H9 (cell line): ENCODE measurements around the gene HPRT1. TPM values are rescaled to one million over a fixed set of nuclear protein-coding genes. Genes with fewer than 3 reads are reported as not detected.

ENCODE experiments used
- DNase-seq: peaks from one replicate; pipeline ENCODE4 v3.0.0-alpha.2; 2017
- H2AFZ ChIP-seq: one replicate; pipeline ENCODE4 v1.6.1; 2013; ENCODE audit warnings: mild to moderate bottlenecking, low read length, control low read depth, moderate library complexity
- H2AK5ac ChIP-seq: 2 replicates; pipeline ENCODE4 v1.6.1; 2013; ENCODE audit warnings: low read length, control low read depth, mixed read lengths; ENCODE audit not compliant: insufficient read length
- H2BK120ac ChIP-seq: one replicate; pipeline ENCODE4 v1.6.1; 2013; ENCODE audit warnings: low read depth, mild to moderate bottlenecking, low read length, control low read depth, inconsistent platforms; ENCODE audit not compliant: poor library complexity, severe bottlenecking
- H2BK12ac ChIP-seq: 2 replicates; pipeline ENCODE4 v1.6.1; 2013; ENCODE audit warnings: low read length, control low read depth, mixed read lengths, low read depth; ENCODE audit not compliant: insufficient read length
- H2BK15ac ChIP-seq: 2 replicates; pipeline ENCODE4 v1.6.1; 2013; ENCODE audit warnings: low read depth, low read length, control low read depth
- H2BK20ac ChIP-seq: one replicate; pipeline ENCODE4 v1.6.1; 2013; ENCODE audit warnings: low read depth, mild to moderate bottlenecking, low read length, control low read depth, inconsistent platforms; ENCODE audit not compliant: poor library complexity, severe bottlenecking
- H2BK5ac ChIP-seq: 2 replicates; pipeline ENCODE4 v1.6.1; 2013; ENCODE audit warnings: low read length, control low read depth, mixed read lengths; ENCODE audit not compliant: insufficient read length
- H3K14ac ChIP-seq: 2 replicates; pipeline ENCODE4 v1.6.1; 2013; ENCODE audit warnings: low read length, control low read depth; ENCODE audit not compliant: insufficient read depth
- H3K18ac ChIP-seq: 2 replicates; pipeline ENCODE4 v1.6.1; 2013; ENCODE audit warnings: low read depth, mild to moderate bottlenecking, mixed read lengths, low read length, control low read depth; ENCODE audit not compliant: insufficient read length
- H3K23ac ChIP-seq: 2 replicates; pipeline ENCODE4 v1.6.1; 2013; ENCODE audit warnings: low read length, control low read depth, mixed read lengths, low read depth; ENCODE audit not compliant: insufficient read length
- H3K23me2 ChIP-seq: 2 replicates; pipeline ENCODE4 v1.6.1; 2013; ENCODE audit warnings: low read depth, mild to moderate bottlenecking, mixed read lengths, low read length, control low read depth; ENCODE audit not compliant: insufficient read length, poor library complexity, severe bottlenecking
- H3K27ac ChIP-seq: 2 replicates; pipeline ENCODE4 v1.5.1; 2013; ENCODE audit warnings: low read length, control low read depth, mixed read lengths, low read depth; ENCODE audit not compliant: insufficient read length
- H3K27me3 ChIP-seq: 2 replicates; pipeline ENCODE4 v1.6.1; 2013; ENCODE audit warnings: low read length, control low read depth, inconsistent platforms; ENCODE audit not compliant: insufficient read depth
- H3K4ac ChIP-seq: 2 replicates; pipeline ENCODE4 v1.6.1; 2013; ENCODE audit warnings: low read depth, mild to moderate bottlenecking, control low read depth, inconsistent platforms, low read length, moderate library complexity
- H3K4me1 ChIP-seq: 2 replicates; pipeline ENCODE4 v1.6.1; 2013; ENCODE audit warnings: low read length, control low read depth, inconsistent platforms; ENCODE audit not compliant: insufficient read depth
- H3K4me2 ChIP-seq: 2 replicates; pipeline ENCODE4 v1.6.1; 2013; ENCODE audit warnings: low read length, control low read depth, mixed read lengths; ENCODE audit not compliant: insufficient read length, insufficient read depth
- H3K56ac ChIP-seq: 2 replicates; pipeline ENCODE4 v1.6.1; 2013; ENCODE audit warnings: low read depth, mild to moderate bottlenecking, mixed read lengths, low read length, control low read depth; ENCODE audit not compliant: insufficient read length
- H3K79me1 ChIP-seq: 2 replicates; pipeline ENCODE4 v1.6.1; 2013; ENCODE audit warnings: low read depth, mild to moderate bottlenecking, moderate library complexity, low read length, control low read depth, inconsistent platforms; ENCODE audit not compliant: insufficient read depth, poor library complexity, severe bottlenecking
- H3K79me2 ChIP-seq: 2 replicates; pipeline ENCODE4 v1.6.1; 2013; ENCODE audit warnings: low read length, control low read depth, inconsistent platforms; ENCODE audit not compliant: insufficient read depth
- H3K9ac ChIP-seq: 2 replicates; pipeline ENCODE4 v1.6.1; 2013; ENCODE audit warnings: low read length, control low read depth, mixed read lengths; ENCODE audit not compliant: insufficient read length; ENCODE audit errors: extremely low read depth
- H3K9me3 ChIP-seq: one replicate; pipeline ENCODE4 v1.6.1; 2013; ENCODE audit warnings: low read depth, low read length, inconsistent platforms; ENCODE audit not compliant: control insufficient read depth
- H3T11ph ChIP-seq: one replicate; pipeline ENCODE4 v1.6.1; 2013; ENCODE audit warnings: mild to moderate bottlenecking, low read length, control low read depth, inconsistent platforms
- H4K20me1 ChIP-seq: one replicate; pipeline ENCODE4 v1.6.1; 2013; ENCODE audit not compliant: control insufficient read depth, insufficient read length, insufficient read depth
- H4K5ac ChIP-seq: 2 replicates; pipeline ENCODE4 v1.6.1; 2013; ENCODE audit warnings: low read depth, mild to moderate bottlenecking, mixed read lengths, low read length, control low read depth; ENCODE audit not compliant: insufficient read length
- H4K8ac ChIP-seq: replicated peaks from 2 replicates; pipeline ENCODE4 v1.6.1; 2013; ENCODE audit warnings: low read length, control low read depth, mixed read lengths, low read depth; ENCODE audit not compliant: insufficient read length
- H4K91ac ChIP-seq: 2 replicates; pipeline ENCODE4 v1.6.1; 2013; ENCODE audit warnings: low read depth, mild to moderate bottlenecking, moderate library complexity, mixed read lengths, low read length, control low read depth; ENCODE audit not compliant: insufficient read length
- H3K27ac Mint-ChIP-seq, 3 experiments: 2 replicates in 2 of 3; 3 replicates in 1 of 3; pipeline ENCODE4 v1.8.0; 2020 to 2021; ENCODE audit warnings: mixed read lengths in 3 of 3, mild to moderate bottlenecking in 1 of 3, moderate library complexity in 1 of 3
- H3K27me3 Mint-ChIP-seq: 2 replicates; pipeline ENCODE4 v1.8.0; 2021; ENCODE audit warnings: low read depth, mild to moderate bottlenecking, moderate library complexity, mixed read lengths
- H3K36me3 Mint-ChIP-seq, 3 experiments: 2 replicates in 2 of 3; 3 replicates in 1 of 3; pipeline ENCODE4 v1.8.0; 2020 to 2021; ENCODE audit warnings: low read depth in 3 of 3, mixed read lengths in 3 of 3; ENCODE audit not compliant: insufficient read depth in 1 of 3
- H3K4me1 Mint-ChIP-seq, 2 experiments: 2 replicates each; pipeline ENCODE4 v1.8.0; 2020; ENCODE audit warnings: mixed read lengths in 2 of 2
- H3K4me3 Mint-ChIP-seq, 2 experiments: 2 replicates in 1 of 2; 3 replicates in 1 of 2; pipeline ENCODE4 v1.8.0; 2020 to 2021; ENCODE audit warnings: mild to moderate bottlenecking in 2 of 2, mixed read lengths in 2 of 2, moderate library complexity in 1 of 2
- H3K9me3 Mint-ChIP-seq, 2 experiments: 2 replicates in 1 of 2; 3 replicates in 1 of 2; pipeline ENCODE4 v1.8.0; 2020; ENCODE audit warnings: mild to moderate bottlenecking in 2 of 2, mixed read lengths in 2 of 2, moderate library complexity in 1 of 2
- CTCF ChIP-seq: fragments of 200-600 bp; sonication (generic); conservative IDR thresholded peaks from 3 replicates; pipeline ENCODE4 v1.8.0; 2021; ENCODE audit warnings: antibody characterized with exemption, mild to moderate bottlenecking
- WGBS: extraction: QIAGEN DNeasy Blood & Tissue Kit; methylation state at CpG from one replicate; pipeline ENCODE4 v1.1.7; 2013; ENCODE audit warnings: missing lambda C conversion rate, low lambda C conversion rate, mixed read lengths; ENCODE audit not compliant: insufficient read length; ENCODE audit errors: extremely low coverage; 5-methylcytosine and 5-hydroxymethylcytosine counted together
- total RNA-seq: library from RNA; stranded (reverse); gene quantifications from 2 replicates; pipeline ENCODE4 v1.2.1, GENCODE V29; 2021

HPRT1 gene
- total RNA-seq, 1 experiment from 2014 or later = 39.2 TPM

GRCh38 chrX:134525086-134525792 is 65.3 kb downstream of the HPRT1 start:
- Histone ChIP-seq H3T11ph (no peak overlapping the region), H2BK12ac (no peak overlapping the region), H2AK5ac (no peak overlapping the region), H3K79me2 (no peaks in the 10 kb centered on the region), H2BK5ac (no peak overlapping the region), H3K4ac (no peak overlapping the region), H3K14ac (no peak overlapping the region), H4K8ac (no peak overlapping the region), H4K20me1 (no peaks in the 10 kb centered on the region), H3K18ac (no peak overlapping the region), H3K9ac (no peak overlapping the region), H3K9me3 (peaks cover 9% of the 10 kb centered on the region), H3K4me2 (no peak overlapping the region), H3K4me1 (no peaks in the 10 kb centered on the region), H3K27me3 (no peaks in the 10 kb centered on the region), H4K5ac (no peak overlapping the region), H3K23me2 (peaks cover 3% of the 10 kb centered on the region), H3K79me1 (no peaks in the 10 kb centered on the region), H2BK15ac (no peak overlapping the region), H2BK20ac (no peak overlapping the region), H3K27ac (no peak overlapping the region), H2BK120ac (no peak overlapping the region), H2AFZ (no peak overlapping the region), H3K56ac (no peak overlapping the region), H3K23ac (no peak overlapping the region), H4K91ac (no peak overlapping the region)
- TF ChIP-seq CTCF = no peak
- WGBS = no CpG with 5 or more reads among the region's 15 CpGs
- H3K27ac Mint-ChIP-seq = no peak overlapping the region
- peaks cover 4% of the 10 kb centered on the region; the same call in 1 of the 2 replicates for H3K27me3 Mint-ChIP-seq
- DNase-seq = no peak
- H3K9me3 Mint-ChIP-seq = peaks cover 0 to 64% of the 10 kb centered on the region in 2 experiments; a peak in 4 of 5 replicates
- peaks cover 0 to 5% (median 1%) of the 10 kb centered on the region in 3 experiments; a peak in 3 of 7 replicates for H3K36me3 Mint-ChIP-seq
- peaks cover 4 to 9% of the 10 kb centered on the region in 2 experiments; a peak in 2 of 4 replicates for H3K4me1 Mint-ChIP-seq
- H3K4me3 Mint-ChIP-seq = no peak overlapping the region
